CD14-positive monocyte (primary cell): ENCODE measurements around the gene TIMP2. TPM values are rescaled to one million over a fixed set of nuclear protein-coding genes. Genes with fewer than 3 reads are reported as not detected.
A peak's percentile ranks its signal among the peaks of the same experiment; 100 is the strongest.
"Not testable (repeated sequence)": the region's sequence is repeated elsewhere in the genome, so short reads cannot be mapped to it uniquely, and the experiment has no call there.

Experiments used
- DNase-seq, 3 donors: peaks; one replicate each; pipeline ENCODE4 v3.0.0-alpha.2; 2011 to 2022
- H2AFZ ChIP-seq: 2 replicates; pipeline ENCODE4 v1.6.0; 2012; ENCODE audit warnings: mild to moderate bottlenecking, low read depth, low read length, inconsistent platforms; ENCODE audit not compliant: insufficient read depth, poor library complexity, severe bottlenecking
- H3K27ac ChIP-seq, 2 donors: 1 replicate in 1 of 2; 2 replicates in 1 of 2; pipeline ENCODE4 v1.5.1; 2012 to 2013; ENCODE audit warnings: low read length in 2 of 2, control low read depth in 1 of 2, inconsistent platforms in 1 of 2, low read depth in 1 of 2, mild to moderate bottlenecking in 1 of 2
- H3K27me3 ChIP-seq, 2 donors: one replicate each; pipeline versions ENCODE4 v1.6.0 to v1.6.1; 2011 to 2013; ENCODE audit warnings: low read length in 2 of 2; ENCODE audit not compliant: control insufficient read depth in 2 of 2, insufficient read depth in 2 of 2
- H3K36me3 ChIP-seq, 2 donors: replicated peaks in 1 of 2; 1 replicate in 1 of 2; 2 replicates in 1 of 2; pipeline versions ENCODE4 v1.5.1 to v1.6.1; 2012 to 2013; ENCODE audit warnings: low read length in 2 of 2, control low read depth in 1 of 2, inconsistent platforms in 1 of 2, mild to moderate bottlenecking in 1 of 2; ENCODE audit not compliant: insufficient read depth in 2 of 2, control insufficient read depth in 1 of 2
- H3K4me1 ChIP-seq, 2 donors: 1 replicate in 1 of 2; 2 replicates in 1 of 2; pipeline versions ENCODE4 v1.5.1 to v1.6.1; 2012 to 2013; ENCODE audit warnings: low read length in 2 of 2, control low read depth in 1 of 2, inconsistent platforms in 1 of 2, mild to moderate bottlenecking in 1 of 2, moderate library complexity in 1 of 2; ENCODE audit not compliant: insufficient read depth in 2 of 2, control insufficient read depth in 1 of 2
- H3K4me2 ChIP-seq: replicated peaks from 2 replicates; pipeline ENCODE3; 2012; ENCODE audit warnings: low read length, moderate library complexity, mild to moderate bottlenecking; ENCODE audit not compliant: poor library complexity, severe bottlenecking; ENCODE audit errors: extremely low read depth
- H3K4me3 ChIP-seq, 3 experiments: fragments of 200-600 bp in 1 of 3; sonication (generic) in 1 of 3; replicated peaks in 1 of 3; 1 replicate in 2 of 3; 2 replicates in 1 of 3; pipeline ENCODE4 v1.5.1; 2011 to 2013; ENCODE audit warnings: low read length in 3 of 3, mild to moderate bottlenecking in 3 of 3, control low read depth in 2 of 3, low read depth in 2 of 3, inconsistent platforms in 1 of 3, moderate library complexity in 1 of 3
- H3K79me2 ChIP-seq: 2 replicates; pipeline ENCODE4 v1.6.0; 2012; ENCODE audit warnings: mild to moderate bottlenecking, control low read depth, inconsistent platforms, low read length, moderate library complexity; ENCODE audit not compliant: insufficient read depth
- H3K9ac ChIP-seq: 2 replicates; pipeline ENCODE4 v1.6.0; 2017; ENCODE audit warnings: low read length, mild to moderate bottlenecking; ENCODE audit not compliant: insufficient read depth, poor library complexity, severe bottlenecking
- H3K9me3 ChIP-seq, 2 donors: replicated peaks in 1 of 2; 1 replicate in 1 of 2; 2 replicates in 1 of 2; pipeline versions ENCODE4 v1.5.1 to v1.6.1; 2012 to 2013; ENCODE audit warnings: low read length in 2 of 2, control low read depth in 1 of 2; ENCODE audit not compliant: control insufficient read depth in 1 of 2, insufficient read depth in 1 of 2
- H4K20me1 ChIP-seq: 2 replicates; pipeline ENCODE4 v1.6.0; 2012; ENCODE audit warnings: mild to moderate bottlenecking, low read length, control low read depth, moderate library complexity; ENCODE audit not compliant: insufficient read depth
- H3K27ac Mint-ChIP-seq, 7 donors: one replicate each; pipeline ENCODE4 v1.8.0; 2020; ENCODE audit warnings: mild to moderate bottlenecking in 7 of 7, mixed read lengths in 7 of 7, moderate library complexity in 6 of 7, inconsistent platforms in 2 of 7
- H3K27me3 Mint-ChIP-seq, 3 donors: one replicate each; pipeline ENCODE4 v1.8.0; 2021 to 2022; ENCODE audit warnings: low read depth in 3 of 3, mild to moderate bottlenecking in 3 of 3, mixed read lengths in 3 of 3, moderate library complexity in 3 of 3, inconsistent platforms in 1 of 3
- H3K36me3 Mint-ChIP-seq, 2 donors: one replicate each; pipeline ENCODE4 v1.8.0; 2020; ENCODE audit warnings: mixed read lengths in 2 of 2, inconsistent platforms in 1 of 2, mild to moderate bottlenecking in 1 of 2
- H3K4me1 Mint-ChIP-seq: one replicate; pipeline ENCODE4 v1.8.0; 2020; ENCODE audit warnings: mild to moderate bottlenecking, mixed read lengths
- H3K4me3 Mint-ChIP-seq, 2 donors: one replicate each; pipeline ENCODE4 v1.8.0; 2020; ENCODE audit warnings: mild to moderate bottlenecking in 2 of 2, mixed read lengths in 2 of 2, moderate library complexity in 1 of 2
- H3K9me3 Mint-ChIP-seq, 7 donors: one replicate each; pipeline ENCODE4 v1.8.0; 2020 to 2022; ENCODE audit warnings: mixed read lengths in 7 of 7, mild to moderate bottlenecking in 6 of 7, moderate library complexity in 6 of 7, inconsistent platforms in 2 of 7
- CTCF ChIP-seq: fragments of 200-600 bp; IDR thresholded peaks from one replicate; pipeline ENCODE4 v1.8.0; 2022; ENCODE audit warnings: antibody characterized with exemption, mild to moderate bottlenecking
- WGBS: methylation state at CpG from one replicate; pipeline ENCODE4 v1.1.5; 2013; ENCODE audit warnings: missing lambda C conversion rate; ENCODE audit not compliant: insufficient coverage; 5-methylcytosine and 5-hydroxymethylcytosine counted together
- intact Hi-C, 2 donors: fragments of 100-400 bp; cut with micrococcal nuclease; formaldehyde crosslinking; loops; one replicate each; pipeline versions ENCODE4 v1.15.0 to v1.15.1; 2023
- polyA plus RNA-seq, 3 donors: library from polyadenylated mRNA; depleted of rRNA in 1 of 3; unstranded in 2 of 3; stranded (reverse) in 1 of 3; fragments of 300-500 nt in 2 of 3; fragments of >200 nt in 1 of 3; fragmentation: Illumina TruSeq in 2 of 3; gene quantifications; 1 replicate in 2 of 3; 2 replicates in 1 of 3; pipeline ENCODE4 v1.2.3, GENCODE V29; 2012 to 2021

TIMP2 gene
- polyA plus RNA-seq, 3 donors = 4.5 to 101 (median 6.4) TPM

- peaks cover 63 to 80% of the 10 kb centered on the region in 2 donors for H3K36me3 Mint-ChIP-seq
- peaks cover 50 to 69% of the 10 kb centered on the region in 2 donors for H3K36me3 ChIP-seq
These were observed 54.6 kb downstream of the TIMP2 start for GRCh38 chr17:78870621-78871020.

GRCh38 chr17:78868391-78868790, 56.8 kb downstream of the TIMP2 start:
- Histone ChIP-seq H3K27ac (no peak overlapping the region), H3K79me2 (peaks cover 66% of the 10 kb centered on the region), H3K4me1 (peaks cover 25 to 48% of the 10 kb centered on the region in 2 donors), H4K20me1 (peaks cover 78% of the 10 kb centered on the region), H3K4me3 (no peak overlapping the region), H3K4me2 (no peak overlapping the region), H3K36me3 (peaks cover 49 to 68% of the 10 kb centered on the region in 2 donors), H3K27me3 (no peaks in the 10 kb centered on the region), H3K9me3 (no peaks in the 10 kb centered on the region), H3K9ac (no peak overlapping the region), H2AFZ (no peak overlapping the region)
- peak overlapping the region in 6 of 7 donors; percentile 41 to 95 (median 68) for H3K27ac Mint-ChIP-seq
- no peak for TF ChIP-seq CTCF
- no peak for DNase-seq
- intact Hi-C loops = loop anchor here in 1 of 2 donors (5.0 kb wide), 1 partner anchor 104 kb away; no protein-coding TSS in a partner anchor
- H3K36me3 Mint-ChIP-seq = peaks cover 62 to 83% of the 10 kb centered on the region in 2 donors
- H3K4me3 Mint-ChIP-seq = no peak overlapping the region
- WGBS = no CpG with 5 or more reads among the region's 7 CpGs
- peaks cover 0 to 2% (median 1%) of the 10 kb centered on the region in 3 donors for H3K27me3 Mint-ChIP-seq
- peaks cover 43% of the 10 kb centered on the region for H3K4me1 Mint-ChIP-seq
- no peaks in the 10 kb centered on the region for H3K9me3 Mint-ChIP-seq

More at GRCh38 chr17:78870621-78871020, 54.6 kb downstream of the TIMP2 start:
- no peak overlapping the region for H3K4me3 ChIP-seq
- peaks cover 0 to 2% (median 1%) of the 10 kb centered on the region in 3 donors for H3K27me3 Mint-ChIP-seq
- H3K4me2 ChIP-seq = no peak overlapping the region
- H3K9me3 ChIP-seq = no peaks in the 10 kb centered on the region
- 88% methylated on average over 11 of the region's 15 CpGs for WGBS
- intact Hi-C loops = no loop called here
- H2AFZ ChIP-seq = no peak overlapping the region
- no peak overlapping the region for H3K9ac ChIP-seq
- H3K4me3 Mint-ChIP-seq = no peak overlapping the region
- H3K4me1 Mint-ChIP-seq = peaks cover 55% of the 10 kb centered on the region
- H3K27me3 ChIP-seq = no peaks in the 10 kb centered on the region
- H3K4me1 ChIP-seq = peaks cover 30 to 35% of the 10 kb centered on the region in 2 donors
- DNase-seq = no peak
- H3K9me3 Mint-ChIP-seq = no peaks in the 10 kb centered on the region
- no peak overlapping the region for H3K27ac ChIP-seq
- H3K27ac Mint-ChIP-seq = peak overlapping the region in 4 of 7 donors; percentile 54 to 84 (median 73)
- TF ChIP-seq CTCF = no peak
- H4K20me1 ChIP-seq = peaks cover 79% of the 10 kb centered on the region
- peaks cover 67% of the 10 kb centered on the region for H3K79me2 ChIP-seq

- Histone ChIP-seq H4K20me1 (peaks cover 75% of the 10 kb centered on the region), H3K79me2 (peaks cover 55% of the 10 kb centered on the region), H3K27ac (peak overlapping the region; percentile 81 to 84), H3K4me1 (peaks cover 36 to 62% of the 10 kb centered on the region in 2 donors), H3K36me3 (peaks cover 36 to 55% of the 10 kb centered on the region in 2 donors)
- not testable (repeated sequence) for H3K9me3 ChIP-seq, H3K4me3 Mint-ChIP-seq, H3K27me3 Mint-ChIP-seq, H3K9ac ChIP-seq, DNase-seq, H3K4me2 ChIP-seq, H3K4me3 ChIP-seq, H3K27me3 ChIP-seq, H2AFZ ChIP-seq, H3K9me3 Mint-ChIP-seq
- peak overlapping the region; percentile 84 to 96 (median 92) for H3K27ac Mint-ChIP-seq
- H3K4me1 Mint-ChIP-seq = peaks cover 44% of the 10 kb centered on the region
- WGBS = no CpG with 5 or more reads among the region's 3 CpGs
- intact Hi-C loops = loop anchor here in 1 of 2 donors (5.0 kb wide), 1 partner anchor 105 kb away; no protein-coding TSS in a partner anchor
- peaks cover 50 to 72% of the 10 kb centered on the region in 2 donors for H3K36me3 Mint-ChIP-seq
These were observed 58.1 kb downstream of the TIMP2 start for GRCh38 chr17:78867046-78867445.
